Measurements from ENCODE around the gene RHEBL1.

DNA sequence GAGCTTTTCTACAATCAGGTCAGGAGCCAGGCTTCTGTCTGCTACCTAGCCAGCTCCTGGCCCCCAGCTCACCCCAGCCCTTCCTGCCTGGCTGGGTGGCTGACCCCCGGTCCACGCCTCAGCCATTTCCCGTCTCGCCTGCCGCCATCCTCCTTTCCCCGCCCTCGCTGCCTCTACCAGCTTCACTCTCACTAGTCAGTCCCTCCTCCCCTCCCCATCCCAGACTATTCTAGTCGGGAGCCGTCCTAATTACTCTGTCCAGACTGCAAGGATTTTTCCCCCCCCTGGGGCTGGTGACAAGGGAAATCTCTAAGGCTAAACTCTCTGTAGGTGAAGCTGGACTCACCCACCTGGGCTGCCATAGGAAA is 24.0 kb upstream of the RHEBL1 start:
- TF ChIP-seq CTCF (IDR thresholded peaks at IDR 0.05) (no peak), EZH2 (IDR thresholded peaks at IDR 0.05) (no peak), EZH2phosphoT487 (IDR thresholded peaks at IDR 0.05) (no peak)
